Spleen (tissue), 11 donors: Measurements from ENCODE around the gene CD48. TPM values are rescaled to one million over a fixed set of nuclear protein-coding genes. Genes with fewer than 3 reads are reported as not detected.

Experiments
- DNase-seq: peaks from one replicate; pipeline ENCODE4 v3.0.0-alpha.2; 2020
- H3K27ac ChIP-seq, 8 donors: fragments of 200-600 bp; sonication (generic) in 7 of 8; 1 replicate in 4 of 8; 2 replicates in 4 of 8; pipeline versions ENCODE4 v1.5.0 to v1.8.0; 2016 to 2021; ENCODE audit warnings: inconsistent platforms in 4 of 8, mild to moderate bottlenecking in 4 of 8, moderate library complexity in 1 of 8
- H3K27me3 ChIP-seq, 7 donors: fragments of 200-600 bp; sonication (generic) in 6 of 7; replicated peaks in 1 of 7; 1 replicate in 4 of 7; 2 replicates in 3 of 7; pipeline versions ENCODE4 v1.5.0 to v1.8.0; 2016 to 2021; ENCODE audit warnings: inconsistent platforms in 3 of 7, mild to moderate bottlenecking in 1 of 7
- H3K36me3 ChIP-seq, 6 donors: fragments of 200-600 bp; sonication (generic) in 5 of 6; 1 replicate in 4 of 6; 2 replicates in 2 of 6; pipeline versions ENCODE4 v1.5.0 to v1.8.0; 2016 to 2021; ENCODE audit warnings: inconsistent platforms in 2 of 6
- H3K4me1 ChIP-seq, 6 donors: fragments of 200-600 bp; sonication (generic) in 5 of 6; 1 replicate in 3 of 6; 2 replicates in 3 of 6; pipeline versions ENCODE4 v1.5.0 to v1.8.0; 2016 to 2021; ENCODE audit warnings: inconsistent platforms in 3 of 6
- H3K4me3 ChIP-seq, 8 donors: fragments of 200-600 bp; sonication (generic) in 7 of 8; 1 replicate in 4 of 8; 2 replicates in 4 of 8; pipeline versions ENCODE4 v1.5.0 to v1.8.0; 2016 to 2021; ENCODE audit warnings: inconsistent platforms in 4 of 8, mild to moderate bottlenecking in 4 of 8, moderate library complexity in 2 of 8
- H3K9me3 ChIP-seq, 8 donors: fragments of 200-600 bp; sonication (generic) in 7 of 8; 1 replicate in 4 of 8; 2 replicates in 4 of 8; pipeline versions ENCODE4 v1.5.0 to v1.8.0; 2016 to 2021; ENCODE audit warnings: inconsistent platforms in 4 of 8
- CTCF ChIP-seq, 11 experiments: fragments of 200-600 bp in 7 of 11; fragments of 450-650 bp in 4 of 11; sonication (generic) in 4 of 11; IDR thresholded peaks in 8 of 11; conservative IDR thresholded peaks in 3 of 11; 1 replicate in 7 of 11; 2 replicates in 4 of 11; pipeline versions ENCODE4 v1.4.0 to v1.8.0; 2016 to 2021; ENCODE audit warnings: antibody characterized with exemption in 11 of 11, inconsistent platforms in 4 of 11, mild to moderate bottlenecking in 1 of 11
- POLR2A ChIP-seq, 3 donors: fragments of 450-650 bp; IDR thresholded peaks; one replicate each; pipeline ENCODE4 v1.5.1; 2017; ENCODE audit warnings: antibody characterized with exemption in 3 of 3, mild to moderate bottlenecking in 1 of 3
- POLR2AphosphoS5 ChIP-seq, 3 donors: sonication (generic); formaldehyde crosslinking; IDR thresholded peaks; one replicate each; pipeline ENCODE4 v1.5.1; 2017; ENCODE audit warnings: antibody characterized with exemption in 3 of 3
- WGBS, 5 donors: extraction: QIAGEN DNeasy Blood & Tissue Kit in 3 of 5; methylation state at CpG; one replicate each; pipeline versions ENCODE4 v1.1.5 to v1.1.7; 2013 to 2018; 5-methylcytosine and 5-hydroxymethylcytosine counted together
- intact Hi-C: fragments of 100-400 bp; cut with DNase I; formaldehyde crosslinking; loops from one replicate; pipeline ENCODE4 v1.15.0; 2023; ENCODE audit warnings: low total_unique reads
- polyA plus RNA-seq, 3 donors: library from polyadenylated mRNA; stranded (reverse); fragments of 200-250 nt; gene quantifications; one replicate each; pipeline ENCODE4 v1.2.1, GENCODE V29; 2013
- total RNA-seq, 7 donors: library from RNA; depleted of rRNA in 3 of 7; stranded (reverse); fragments of >200 nt in 3 of 7; fragmentation: NEBNext Ultra II Directional in 4 of 7; extraction: Animal tissue kit (Norgen Biotek cat#: 25700) in 4 of 7; gene quantifications; one replicate each; pipeline versions ENCODE4 v1.1.0 to v1.2.1, GENCODE V29; 2016 to 2021
- donor health status: healthy with polysubstance abuse.
- donor health status: DM: no; HTN: no; CAD: no; lungs with moderate emphysema.
- donor health status: DM: no; HTN: no; CAD: no.
- donor health status: Bipolar disorder and iron deficiency.
- donor health status: healthy.
- donor health status: DM: no; HTN: no; CAD: no.
- donor health status: DM: yes; HTN: yes; CAD: no.

Gene CD48
- total and polyA plus RNA-seq, 10 donors: 150 to 510 (median 248) TPM

- intact Hi-C loops: no loop called here
- DNase-seq: no peak
- 74 to 88% (median 81%) methylated on average over 10 of the region's 10 CpGs for WGBS, 5 donors
- Histone ChIP-seq H3K9me3 (no peaks in the 10 kb centered on the region), H3K27ac (peak overlapping the region in 4 of 8 donors; percentile 6 to 84 (median 46)), H3K27me3 (no peaks in the 10 kb centered on the region), H3K4me1 (peaks cover 7 to 96% (median 37%) of the 10 kb centered on the region in 6 donors), H3K36me3 (peaks cover 0 to 21% (median 0%) of the 10 kb centered on the region in 6 donors), H3K4me3 (no peak overlapping the region)
- TF ChIP-seq CTCF (IDR thresholded peaks at IDR 0.05 in 8 of 11, conservative IDR thresholded peaks at IDR 0.05 in 3 of 11): peak in 2 of 11 experiments; percentile 15 to 18
- no peak for TF ChIP-seq POLR2A (IDR thresholded peaks at IDR 0.05)
Observed at GRCh38 chr1:160748181-160748877, 36.7 kb upstream of the CD48 start.

- H3K9me3 ChIP-seq: no peaks in the 10 kb centered on the region
- H3K27ac ChIP-seq: peak overlapping the region in 4 of 8 donors; percentile 6 to 84 (median 70)
- intact Hi-C loops: no loop called here
- no peak overlapping the region for H3K4me3 ChIP-seq
- DNase-seq: no peak
- H3K36me3 ChIP-seq: peaks cover 0 to 21% (median 0%) of the 10 kb centered on the region in 6 donors
- H3K27me3 ChIP-seq: no peaks in the 10 kb centered on the region
- TF ChIP-seq POLR2AphosphoS5 (IDR thresholded peaks at IDR 0.05): no peak
- no peak for TF ChIP-seq CTCF (IDR thresholded peaks at IDR 0.05 in 8 of 11, conservative IDR thresholded peaks at IDR 0.05 in 3 of 11)
- TF ChIP-seq POLR2A (IDR thresholded peaks at IDR 0.05): no peak
- H3K4me1 ChIP-seq: peaks cover 7 to 97% (median 43%) of the 10 kb centered on the region in 6 donors
Observed at GRCh38 chr1:160747717-160748116, 36.1 kb upstream of the CD48 start.

- H3K4me1 ChIP-seq: peaks cover 7 to 97% (median 46%) of the 10 kb centered on the region in 6 donors
- H3K27ac ChIP-seq: peak overlapping the region in 4 of 8 donors; percentile 20 to 84 (median 70)
- H3K4me3 ChIP-seq: no peak overlapping the region
- TF ChIP-seq POLR2AphosphoS5 (IDR thresholded peaks at IDR 0.05) (no peak), CTCF (IDR thresholded peaks at IDR 0.05 in 8 of 11, conservative IDR thresholded peaks at IDR 0.05 in 3 of 11) (no peak), POLR2A (IDR thresholded peaks at IDR 0.05) (no peak)
- no peaks in the 10 kb centered on the region for H3K27me3 ChIP-seq
- no peak for DNase-seq
- intact Hi-C loops: no loop called here
- H3K36me3 ChIP-seq: peaks cover 0 to 21% (median 0%) of the 10 kb centered on the region in 6 donors
- H3K9me3 ChIP-seq: no peaks in the 10 kb centered on the region
- WGBS, 5 donors: 85 to 92% (median 91%) methylated on average over 7 of the region's 7 CpGs
Observed at GRCh38 chr1:160746836-160747500, 35.3 kb upstream of the CD48 start.

- Histone ChIP-seq H3K4me3 (no peak overlapping the region), H3K4me1 (peaks cover 7 to 100% (median 50%) of the 10 kb centered on the region in 6 donors), H3K36me3 (peaks cover 0 to 12% (median 0%) of the 10 kb centered on the region in 6 donors), H3K27me3 (no peaks in the 10 kb centered on the region), H3K27ac (peak overlapping the region in 7 of 8 donors; percentile 5 to 84 (median 71)), H3K9me3 (no peaks in the 10 kb centered on the region)
- no peak for DNase-seq
- TF ChIP-seq POLR2AphosphoS5 (IDR thresholded peaks at IDR 0.05) (no peak), POLR2A (IDR thresholded peaks at IDR 0.05) (no peak), CTCF (IDR thresholded peaks at IDR 0.05 in 8 of 11, conservative IDR thresholded peaks at IDR 0.05 in 3 of 11) (no peak)
- intact Hi-C loops: no loop called here
- WGBS, 5 donors: 50 to 78% (median 66%) methylated on average over 1 of the region's 1 CpG
Observed at GRCh38 chr1:160745551-160745950, 33.9 kb upstream of the CD48 start.
